ENCODE measurements around the gene EPHB6.

Gene EPHB6

DNA sequence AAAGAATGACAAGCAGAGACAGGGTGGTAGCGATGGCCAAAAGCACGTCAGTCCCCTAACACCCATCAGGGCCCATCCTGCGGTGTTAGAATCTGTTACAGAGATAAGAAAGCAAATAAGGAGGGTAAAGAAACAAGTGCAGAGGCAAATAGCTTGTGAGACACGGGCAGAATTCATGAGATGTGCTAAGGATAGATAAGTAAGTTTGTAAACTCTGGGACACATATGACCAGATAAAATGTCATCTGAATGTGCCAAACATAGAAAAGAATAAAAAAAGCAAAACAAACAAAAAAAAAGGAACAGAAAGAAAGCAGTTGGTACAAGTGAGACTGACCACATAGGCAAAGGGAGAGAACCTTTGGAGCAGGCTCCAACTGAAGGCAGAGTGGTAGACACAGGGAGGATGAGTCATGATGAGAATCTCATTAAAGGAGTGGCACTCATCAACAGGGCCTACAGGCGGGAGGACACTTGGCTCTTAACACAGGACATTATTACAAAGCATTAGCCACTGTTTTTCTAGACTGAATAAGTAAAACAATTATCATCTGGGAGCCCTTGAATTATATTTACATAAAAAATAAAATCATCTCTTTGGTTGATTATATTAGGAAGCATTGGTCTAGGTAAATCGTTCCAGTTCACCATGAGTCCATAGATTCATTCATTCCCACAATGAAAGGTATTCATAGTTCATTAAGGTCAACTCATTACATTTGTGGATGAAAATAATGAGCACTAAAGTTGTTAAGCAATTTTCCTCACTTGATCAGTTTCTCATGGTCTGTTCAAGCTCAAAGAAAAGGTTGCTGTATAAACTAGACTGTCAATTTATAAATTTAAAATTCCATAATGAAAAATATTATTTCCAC lies 21.5 kb upstream of the EPHB6 start:
- DNase-seq: no peak

DNA sequence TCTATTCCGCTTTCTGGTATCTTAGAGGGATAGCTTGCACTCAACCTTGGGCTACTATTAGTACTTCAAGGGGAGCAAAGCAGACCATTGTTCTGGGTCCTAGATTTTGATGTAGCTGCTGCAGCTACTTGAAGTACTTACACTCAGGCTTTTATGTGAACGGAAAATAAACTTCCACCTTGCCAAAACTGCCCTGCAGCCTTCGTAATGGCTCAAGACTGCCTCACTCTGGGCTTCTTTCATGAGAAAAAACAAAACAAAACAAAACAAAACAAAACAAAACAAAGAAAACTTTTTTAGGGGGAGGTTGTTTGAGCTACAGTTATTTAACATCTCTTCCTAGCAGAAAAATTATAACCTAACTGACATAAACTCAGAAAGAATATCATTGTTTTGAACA lies 19.4 kb upstream of the EPHB6 start:
- no peak for DNase-seq

DNA sequence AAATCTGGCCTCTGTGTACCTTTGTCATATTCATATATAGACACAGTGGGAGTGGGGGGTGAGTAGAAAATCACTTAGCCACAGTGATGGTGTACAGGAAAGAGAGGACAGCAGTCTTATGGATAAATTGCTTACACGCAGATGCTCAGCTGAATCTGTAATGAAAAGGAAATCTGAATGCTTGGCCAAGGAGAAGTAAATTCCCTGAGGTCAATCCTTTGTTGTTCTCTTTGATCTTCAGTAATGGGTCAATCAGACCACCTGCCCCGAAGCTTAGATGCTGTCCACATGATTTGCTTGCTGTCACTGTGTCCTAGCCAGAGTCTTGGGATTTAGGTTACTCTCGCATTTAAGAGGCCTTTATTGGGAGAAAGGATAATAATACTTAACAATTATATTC lies 18.4 kb upstream of the EPHB6 start:
- no peak for DNase-seq

GRCh38 chr7:142838461-142839213 lies 16.2 kb upstream of the EPHB6 start:
- DNase-seq: no peak

DNA sequence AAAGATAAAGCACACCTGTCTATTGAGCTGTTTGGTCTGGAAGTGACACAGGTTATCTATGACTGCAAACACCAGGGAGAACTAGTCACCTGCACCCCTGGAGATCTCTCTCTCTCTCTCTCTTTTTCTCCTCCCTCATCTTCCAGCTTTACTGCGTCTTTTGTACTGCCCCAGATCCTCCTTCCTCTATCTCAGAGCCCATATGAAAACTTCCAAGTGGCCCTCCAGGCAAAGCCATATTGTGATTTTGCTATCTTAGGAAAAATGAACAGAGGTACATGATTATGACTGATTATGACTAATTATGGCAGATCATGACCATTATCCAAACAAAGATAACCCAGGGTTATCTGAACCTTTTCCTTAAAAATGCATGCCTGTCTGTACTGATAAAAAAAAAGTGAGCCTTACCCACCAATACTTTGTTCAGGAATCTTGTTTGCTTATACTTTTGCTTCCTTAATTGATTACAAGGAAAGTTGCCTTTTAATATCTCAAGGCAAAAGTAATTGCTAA lies 12.6 kb upstream of the EPHB6 start:
- DNase-seq: no peak

- no peak for DNase-seq
Observed at GRCh38 chr7:142847353-142847752, 7.5 kb upstream of the EPHB6 start.

GRCh38 chr7:142851269-142851668 lies 3.6 kb upstream of the EPHB6 start:
- DNase-seq: no peak

DNA sequence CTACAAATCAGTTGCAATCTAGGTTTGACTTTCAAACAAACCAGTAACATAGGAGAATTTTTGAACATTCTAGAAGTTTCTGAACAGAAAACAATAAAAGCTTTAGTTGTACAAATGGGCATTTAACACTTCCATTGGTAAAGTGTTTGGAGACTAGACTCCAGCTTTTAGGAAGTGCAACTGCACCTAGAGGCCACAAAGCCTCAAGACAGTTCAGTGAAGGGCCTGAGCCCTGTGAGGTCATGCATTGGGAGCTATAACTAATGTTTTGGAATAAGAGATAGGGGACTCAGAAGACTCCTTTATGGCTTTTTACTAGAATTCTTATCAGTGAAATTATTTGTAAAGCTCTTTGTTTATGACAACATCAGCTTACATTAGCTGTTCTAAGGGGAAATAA lies 3.0 kb upstream of the EPHB6 start:
- no peak for DNase-seq

GRCh38 chr7:142853739-142854371 lies 1.0 kb upstream of the EPHB6 start:
- DNase-seq: peak; percentile 31 to 67

DNA sequence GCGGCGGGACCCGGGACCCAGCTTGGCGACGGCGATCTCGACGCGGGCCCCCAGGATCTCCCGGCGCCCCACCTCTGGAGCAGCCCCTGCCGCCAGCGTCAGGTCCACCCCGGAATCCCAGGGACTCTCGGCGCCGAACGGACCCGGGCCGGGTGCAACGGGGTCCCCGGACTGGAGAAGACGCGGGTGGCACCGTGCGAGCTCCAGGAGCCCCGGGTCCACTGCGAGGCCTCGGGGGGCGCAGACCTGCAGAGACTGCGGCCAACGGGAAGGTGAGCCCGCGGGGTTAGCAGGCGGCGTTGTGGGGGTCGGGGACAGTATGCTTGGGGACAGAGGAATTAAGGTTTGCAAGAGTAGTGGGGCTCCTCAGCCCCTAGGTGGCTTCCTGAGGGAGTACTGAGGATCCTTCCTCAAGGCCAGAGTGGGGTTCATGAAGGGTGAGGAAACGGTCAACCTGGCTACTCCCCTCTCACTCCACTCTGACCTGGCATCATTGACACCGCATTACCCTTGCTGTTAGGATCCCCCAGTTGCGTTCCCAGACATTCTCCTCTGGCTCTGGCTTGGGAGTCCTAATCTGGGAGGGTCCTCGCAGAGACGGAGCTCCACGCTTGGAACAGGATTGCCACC lies 353 bp downstream of the EPHB6 start:
- DNase-seq: no peak

DNA sequence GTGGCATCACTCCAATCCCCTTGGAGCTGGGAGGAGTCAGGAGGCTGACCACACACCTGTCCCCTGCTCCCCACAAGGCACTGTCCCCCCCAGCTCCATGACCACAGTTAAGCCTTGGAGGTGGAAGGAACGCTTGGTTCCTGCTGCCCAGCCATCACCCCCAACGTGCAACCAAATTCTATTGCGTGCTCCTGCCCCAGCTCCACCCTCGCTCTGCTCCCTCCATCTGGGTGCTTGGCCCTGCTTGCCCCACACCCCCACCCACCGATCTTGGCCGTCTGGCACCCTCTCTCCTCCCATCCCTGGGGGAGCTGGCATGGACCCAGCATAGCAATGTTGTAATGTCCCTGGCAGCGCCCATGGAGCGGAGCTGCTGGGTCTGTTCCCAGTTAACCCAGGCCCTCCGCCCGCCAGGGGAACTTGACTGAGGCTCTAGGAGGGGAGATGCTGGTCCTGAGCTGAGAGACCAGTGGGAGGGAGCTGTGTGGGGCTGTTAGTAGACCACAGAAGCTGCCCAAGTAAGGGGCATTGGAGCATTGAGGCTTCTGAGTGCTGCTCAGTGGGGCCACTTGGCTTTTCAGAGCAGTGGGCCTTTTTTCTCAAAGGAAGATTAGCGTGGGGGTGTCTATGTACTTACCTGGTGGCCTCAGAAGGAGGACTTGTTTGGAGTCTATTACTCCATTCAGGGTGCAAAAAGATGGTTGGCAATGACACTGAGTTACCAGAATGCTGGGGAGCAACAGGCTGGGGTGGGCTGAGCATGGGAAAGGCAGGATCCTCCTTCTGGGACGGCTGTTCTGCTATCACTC lies 1.1 kb downstream of the EPHB6 start:
- peak in 1 of 2 experiments; percentile 30 for DNase-seq

DNA sequence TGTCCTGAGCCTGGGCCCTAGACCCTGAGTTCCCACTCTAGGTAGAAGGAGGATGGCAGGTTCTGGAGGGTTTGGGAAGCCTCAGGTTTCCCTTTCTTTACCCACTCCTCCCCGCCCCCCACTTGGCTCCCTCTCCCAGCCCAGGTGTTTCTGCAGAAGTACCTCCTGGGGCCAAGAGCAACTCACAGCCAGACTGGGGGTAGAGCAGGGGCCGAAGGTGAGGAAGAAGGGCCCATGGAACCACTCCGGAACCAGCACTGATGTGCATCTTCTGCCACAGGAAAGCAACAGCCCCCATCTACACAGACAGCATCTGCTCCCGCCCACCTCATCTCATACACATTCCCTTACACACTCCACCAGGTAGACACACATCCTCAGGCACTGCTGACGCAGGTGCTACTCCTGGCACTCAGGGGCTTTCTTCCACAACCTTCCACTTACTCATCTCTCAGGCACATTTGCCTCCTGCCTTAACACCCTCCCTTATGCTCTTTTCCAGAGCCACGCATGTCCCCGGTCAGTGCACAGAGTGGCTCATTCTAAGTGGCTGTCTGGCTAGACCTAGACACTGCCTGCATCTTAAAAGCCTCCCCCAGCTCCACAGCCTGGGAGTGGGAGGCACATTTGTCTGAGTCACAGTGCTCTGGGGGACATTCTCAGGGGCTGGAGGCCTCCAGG lies 1.8 kb downstream of the EPHB6 start:
- DNase-seq: no peak

GRCh38 chr7:142857625-142858024 lies 2.7 kb downstream of the EPHB6 start:
- no peak for DNase-seq

- DNase-seq: no peak
Observed at GRCh38 chr7:142859411-142859810, 4.5 kb downstream of the EPHB6 start.

DNA sequence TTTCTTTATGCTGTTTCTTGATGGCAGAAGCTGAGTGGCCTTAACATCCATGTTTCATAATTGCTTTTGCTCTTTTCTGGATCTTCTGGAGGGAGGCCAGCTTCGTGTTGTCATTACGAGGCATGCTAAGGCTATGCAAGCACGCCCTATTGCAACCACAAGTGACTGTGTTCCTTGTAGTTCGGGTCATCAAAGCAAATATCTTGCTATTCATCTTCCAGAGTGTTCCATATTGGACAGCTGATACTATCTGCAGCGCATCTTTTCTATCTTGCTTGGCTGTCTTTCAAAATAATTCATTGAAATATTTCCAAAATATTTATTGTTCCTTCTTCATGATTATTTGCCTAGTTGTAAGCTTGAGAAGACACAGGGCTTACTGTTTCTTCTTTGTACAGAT lies 5.0 kb downstream of the EPHB6 start:
- DNase-seq: no peak

GRCh38 chr7:142860968-142861367 lies 6.1 kb downstream of the EPHB6 start:
- DNase-seq: no peak

GRCh38 chr7:142862351-142862750 lies 7.5 kb downstream of the EPHB6 start:
- no peak for DNase-seq

DNA sequence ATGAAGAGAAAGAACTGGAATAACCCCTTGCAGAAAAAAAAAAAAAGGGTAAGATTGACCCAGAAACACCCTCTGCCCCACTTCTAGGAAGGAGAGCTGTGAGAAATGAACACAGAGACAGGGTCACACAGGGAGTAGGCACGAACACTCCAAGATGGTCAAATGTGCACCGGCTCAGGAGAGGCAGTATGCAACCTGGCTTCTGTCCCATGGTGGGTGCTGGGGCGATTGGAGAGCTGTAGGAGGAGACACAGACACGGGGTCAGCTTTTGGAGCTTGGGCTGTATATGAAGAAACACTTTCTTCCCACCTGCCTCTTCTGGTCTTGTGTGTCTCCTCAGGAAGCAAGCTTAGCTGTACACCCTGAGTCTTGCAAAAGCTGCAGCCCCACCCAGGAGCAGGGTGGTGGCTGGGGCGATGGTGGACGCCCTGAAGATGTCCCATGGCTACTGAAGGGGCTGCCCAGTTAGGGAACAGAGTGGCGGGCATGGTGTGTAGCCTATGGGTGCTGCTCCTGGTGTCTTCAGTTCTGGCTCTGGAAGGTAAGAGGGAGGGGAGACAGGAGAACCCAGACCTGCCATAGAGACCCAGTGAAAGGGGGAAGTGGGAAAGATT lies 8.0 kb downstream of the EPHB6 start:
- DNase-seq: no peak

DNA sequence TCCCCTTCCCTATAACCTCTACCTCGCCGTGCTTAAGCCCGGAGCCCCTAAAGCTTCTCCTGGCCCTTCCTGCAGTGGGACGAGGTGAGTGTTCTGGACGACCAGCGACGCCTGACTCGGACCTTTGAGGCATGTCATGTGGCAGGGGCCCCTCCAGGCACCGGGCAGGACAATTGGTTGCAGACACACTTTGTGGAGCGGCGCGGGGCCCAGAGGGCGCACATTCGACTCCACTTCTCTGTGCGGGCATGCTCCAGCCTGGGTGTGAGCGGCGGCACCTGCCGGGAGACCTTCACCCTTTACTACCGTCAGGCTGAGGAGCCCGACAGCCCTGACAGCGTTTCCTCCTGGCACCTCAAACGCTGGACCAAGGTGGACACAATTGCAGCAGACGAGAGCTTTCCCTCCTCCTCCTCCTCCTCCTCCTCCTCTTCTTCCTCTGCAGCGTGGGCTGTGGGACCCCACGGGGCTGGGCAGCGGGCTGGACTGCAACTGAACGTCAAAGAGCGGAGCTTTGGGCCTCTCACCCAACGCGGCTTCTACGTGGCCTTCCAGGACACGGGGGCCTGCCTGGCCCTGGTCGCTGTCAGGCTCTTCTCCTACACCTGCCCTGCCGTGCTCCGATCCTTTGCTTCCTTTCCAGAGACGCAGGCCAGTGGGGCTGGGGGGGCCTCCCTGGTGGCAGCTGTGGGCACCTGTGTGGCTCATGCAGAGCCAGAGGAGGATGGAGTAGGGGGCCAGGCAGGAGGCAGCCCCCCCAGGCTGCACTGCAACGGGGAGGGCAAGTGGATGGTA lies 9.2 kb downstream of the EPHB6 start:
- no peak for DNase-seq

Measured in NCI-H524 (cell line).